H1 (cell line): Measurements from ENCODE around the gene TINAGL1. TPM values are rescaled to one million over a fixed set of nuclear protein-coding genes. Genes with fewer than 3 reads are reported as not detected.

Experiments used
- CTCF ChIA-PET: fragments of 300-600 bp; sonication (Branson Sonifier 250); formaldehyde crosslinking; loops from one replicate; lab custom pipeline; 2021; ENCODE audit not compliant: partially characterized antibody; lab: Charles Lee
- POLR2A ChIA-PET: fragments of 300-600 bp; sonication (Branson Sonifier 250); formaldehyde crosslinking; loops from one replicate; lab custom pipeline; 2021; ENCODE audit warnings: inconsistent platforms; ENCODE audit not compliant: partially characterized antibody; lab: Charles Lee
- DNase-seq, 2 experiments: peaks; one replicate each; pipeline versions ENCODE4 v3.0.0 to v3.0.0-alpha.2; 2010 to 2022; ENCODE audit warnings: low spot score in 2 of 2, low read depth in 1 of 2, mixed read lengths in 1 of 2
- FAIRE-seq: peaks from 2 replicates; lab custom pipeline; 2011; peaks lifted over from hg19 to GRCh38; lab: Jason Lieb, UNC
- H2AFZ ChIP-seq: 2 replicates; pipeline ENCODE4 v1.8.1; 2012; ENCODE audit warnings: low read length, inconsistent platforms
- H2AK5ac ChIP-seq: 2 replicates; pipeline ENCODE4 v1.6.1; 2013; ENCODE audit warnings: low read depth, low read length
- H2BK120ac ChIP-seq: replicated peaks from 2 replicates; pipeline ENCODE3; 2013; ENCODE audit warnings: low read depth, low read length, inconsistent platforms
- H2BK12ac ChIP-seq: 2 replicates; pipeline ENCODE4 v1.6.1; 2013; ENCODE audit warnings: low read depth, low read length
- H2BK15ac ChIP-seq: 2 replicates; pipeline ENCODE4 v1.6.1; 2013; ENCODE audit warnings: low read length
- H2BK20ac ChIP-seq: 2 replicates; pipeline ENCODE4 v1.6.1; 2013; ENCODE audit warnings: low read length
- H2BK5ac ChIP-seq: 2 replicates; pipeline ENCODE4 v1.6.1; 2013; ENCODE audit warnings: low read depth, low read length
- H3K14ac ChIP-seq: 2 replicates; pipeline ENCODE4 v1.6.1; 2013; ENCODE audit warnings: inconsistent platforms; ENCODE audit not compliant: insufficient read length
- H3K18ac ChIP-seq: 2 replicates; pipeline ENCODE4 v1.6.1; 2013; ENCODE audit warnings: low read length; ENCODE audit errors: extremely low read depth
- H3K23ac ChIP-seq: 2 replicates; pipeline ENCODE4 v1.6.1; 2013; ENCODE audit warnings: inconsistent platforms; ENCODE audit not compliant: insufficient read length
- H3K23me2 ChIP-seq: 2 replicates; pipeline ENCODE4 v1.6.1; 2013; ENCODE audit warnings: low read depth, low read length
- H3K27ac ChIP-seq: 2 replicates; pipeline ENCODE4 v1.6.1; 2011; ENCODE audit warnings: low read depth, low read length, inconsistent platforms
- H3K27me3 ChIP-seq, 4 experiments: replicated peaks in 1 of 4; 1 replicate in 1 of 4; 2 replicates in 3 of 4; pipeline versions ENCODE4 v1.6.1 to v1.8.1; 2011 to 2013; ENCODE audit warnings: low read length in 3 of 4, mild to moderate bottlenecking in 3 of 4, inconsistent platforms in 2 of 4, mixed read lengths in 2 of 4, moderate library complexity in 1 of 4; ENCODE audit not compliant: control insufficient read depth in 3 of 4, insufficient read depth in 3 of 4; ENCODE audit errors: extremely low read depth in 1 of 4
- H3K36me3 ChIP-seq, 4 experiments: 2 replicates each; pipeline versions ENCODE4 v1.6.1 to v1.8.1; 2011 to 2013; ENCODE audit warnings: mild to moderate bottlenecking in 4 of 4, low read length in 3 of 4, moderate library complexity in 2 of 4, control low read depth in 1 of 4, inconsistent platforms in 1 of 4; ENCODE audit not compliant: insufficient read depth in 4 of 4, control insufficient read depth in 2 of 4
- H3K4ac ChIP-seq: replicated peaks from 2 replicates; pipeline ENCODE3; 2013; ENCODE audit warnings: low read length, low read depth, mixed read lengths, inconsistent platforms; ENCODE audit not compliant: insufficient read length
- H3K4me1 ChIP-seq, 4 experiments: replicated peaks in 1 of 4; 1 replicate in 1 of 4; 2 replicates in 3 of 4; pipeline versions ENCODE4 v1.6.1 to v1.8.1; 2011 to 2013; ENCODE audit warnings: low read length in 3 of 4, inconsistent platforms in 2 of 4, mixed read lengths in 1 of 4; ENCODE audit not compliant: insufficient read depth in 4 of 4, control insufficient read depth in 3 of 4
- H3K4me2 ChIP-seq, 2 experiments: 2 replicates each; pipeline versions ENCODE4 v1.6.1 to v1.8.1; 2011 to 2013; ENCODE audit warnings: low read depth in 2 of 2, low read length in 2 of 2, control low read depth in 1 of 2, inconsistent platforms in 1 of 2, mild to moderate bottlenecking in 1 of 2; ENCODE audit not compliant: insufficient read depth in 1 of 2
- H3K4me3 ChIP-seq, 4 experiments: fragments of 200-600, 300-600 bp in 1 of 4; sonication (generic), shearing (Covaris generic), sonication (Bioruptor Twin) in 1 of 4; 2 replicates each; pipeline versions ENCODE4 v1.5.1 to v1.8.1; 2011 to 2016; ENCODE audit warnings: low read length in 4 of 4, low read depth in 3 of 4, control low read depth in 2 of 4, inconsistent platforms in 2 of 4, mild to moderate bottlenecking in 2 of 4, mixed read lengths in 1 of 4, moderate library complexity in 1 of 4; ENCODE audit not compliant: insufficient read depth in 2 of 4; ENCODE audit errors: extremely low read depth in 1 of 4
- H3K56ac ChIP-seq: replicated peaks from 2 replicates; pipeline ENCODE3; 2013; ENCODE audit warnings: low read depth, mild to moderate bottlenecking, mixed read lengths, low read length, inconsistent platforms; ENCODE audit not compliant: insufficient read length
- H3K79me1 ChIP-seq: 2 replicates; pipeline ENCODE4 v1.6.1; 2013; ENCODE audit warnings: low read depth, low read length, control low read depth
- H3K79me2 ChIP-seq, 2 experiments: 2 replicates each; pipeline versions ENCODE4 v1.6.1 to v1.8.1; 2012 to 2013; ENCODE audit warnings: low read length in 2 of 2, mild to moderate bottlenecking in 2 of 2, inconsistent platforms in 1 of 2; ENCODE audit not compliant: insufficient read depth in 2 of 2, control insufficient read depth in 1 of 2
- H3K9ac ChIP-seq, 4 experiments: replicated peaks in 1 of 4; 1 replicate in 1 of 4; 2 replicates in 3 of 4; pipeline versions ENCODE4 v1.6.1 to v1.8.1; 2011 to 2013; ENCODE audit warnings: low read depth in 3 of 4, low read length in 3 of 4, control low read depth in 2 of 4, mild to moderate bottlenecking in 2 of 4, moderate library complexity in 2 of 4, inconsistent platforms in 1 of 4; ENCODE audit errors: extremely low read depth in 1 of 4
- H3K9me3 ChIP-seq, 2 experiments: 2 replicates each; pipeline versions ENCODE4 v1.6.1 to v1.8.1; 2012 to 2013; ENCODE audit warnings: mild to moderate bottlenecking in 2 of 2, moderate library complexity in 2 of 2, control low read depth in 1 of 2, inconsistent platforms in 1 of 2, low read depth in 1 of 2, low read length in 1 of 2, mixed read lengths in 1 of 2; ENCODE audit not compliant: insufficient read depth in 2 of 2
- H4K20me1 ChIP-seq, 2 experiments: replicated peaks in 1 of 2; 2 replicates each; pipeline versions ENCODE3 to v1.8.1; 2011 to 2013; ENCODE audit warnings: inconsistent platforms in 2 of 2, low read length in 2 of 2, mild to moderate bottlenecking in 1 of 2; ENCODE audit not compliant: insufficient read depth in 2 of 2, control insufficient read depth in 1 of 2
- H4K5ac ChIP-seq: 2 replicates; pipeline ENCODE4 v1.6.1; 2013; ENCODE audit warnings: low read length, low read depth, mixed read lengths, inconsistent platforms; ENCODE audit not compliant: insufficient read length
- H4K8ac ChIP-seq: 2 replicates; pipeline ENCODE4 v1.8.0; 2013; ENCODE audit warnings: mild to moderate bottlenecking, moderate library complexity, low read length, inconsistent platforms; ENCODE audit not compliant: insufficient read depth; ENCODE audit errors: extremely low read depth
- H4K91ac ChIP-seq: replicated peaks from 2 replicates; pipeline ENCODE3; 2013; ENCODE audit warnings: low read length, mixed read lengths, inconsistent platforms; ENCODE audit not compliant: insufficient read length
- ASH2L ChIP-seq: fragments of 200-600, 300-600 bp; sonication (generic); IDR thresholded peaks from one replicate; pipeline ENCODE4 v1.7.1; 2017; ENCODE audit warnings: low read length
- CEBPB ChIP-seq: IDR thresholded peaks from 2 replicates; pipeline ENCODE4 v1.6.1; 2012; ENCODE audit warnings: low read depth, low read length
- CHD1 ChIP-seq: IDR thresholded peaks from 2 replicates; pipeline ENCODE4 v1.6.1; 2012; ENCODE audit warnings: low read depth, low read length, improper control_type of control experiment
- CREB1 ChIP-seq: IDR thresholded peaks from 2 replicates; pipeline ENCODE4 v1.6.1; 2012; ENCODE audit warnings: inconsistent platforms
- CTBP2 ChIP-seq: IDR thresholded peaks from 2 replicates; pipeline ENCODE4 v1.7.0; 2011; ENCODE audit warnings: borderline replicate concordance, mild to moderate bottlenecking, moderate library complexity, mixed read lengths, low read length; ENCODE audit not compliant: insufficient read depth, insufficient read length
- EZH2 ChIP-seq: fragments of 200-600 bp; sonication (generic); IDR thresholded peaks from 2 replicates; pipeline ENCODE4 v1.7.1; 2012; ENCODE audit warnings: low read depth, mild to moderate bottlenecking, moderate library complexity, low read length, inconsistent platforms; ENCODE audit not compliant: severe bottlenecking
- JUN ChIP-seq: IDR thresholded peaks from 2 replicates; pipeline ENCODE4 v1.6.1; 2011; ENCODE audit warnings: low read depth, mild to moderate bottlenecking, improper control_type of control experiment, low read length
- NANOG ChIP-seq: IDR thresholded peaks from 2 replicates; pipeline ENCODE4 v1.6.1; 2011; ENCODE audit warnings: low read length, low read depth, mild to moderate bottlenecking, inconsistent platforms; ENCODE audit not compliant: insufficient read depth, poor library complexity, severe bottlenecking
- POU5F1 ChIP-seq: IDR thresholded peaks from 2 replicates; pipeline ENCODE4 v1.6.1; 2011; ENCODE audit warnings: low read depth, mild to moderate bottlenecking, low read length, moderate library complexity
- SIX5 ChIP-seq: IDR thresholded peaks from 2 replicates; pipeline ENCODE4 v1.6.1; 2011; ENCODE audit warnings: mild to moderate bottlenecking, low read depth, low read length
- SP1 ChIP-seq: IDR thresholded peaks from 2 replicates; pipeline ENCODE4 v1.6.1; 2011; ENCODE audit warnings: low read depth, low read length
- SP2 ChIP-seq: IDR thresholded peaks from 2 replicates; pipeline ENCODE4 v1.6.1; 2012; ENCODE audit warnings: mild to moderate bottlenecking, low read length, inconsistent platforms
- SRF ChIP-seq: IDR thresholded peaks from 2 replicates; pipeline ENCODE4 v1.6.1; 2011; ENCODE audit warnings: mild to moderate bottlenecking, low read depth, low read length, moderate library complexity
- TAF7 ChIP-seq: optimal IDR thresholded peaks from 2 replicates; pipeline ENCODE3; 2011; ENCODE audit warnings: low read depth, mild to moderate bottlenecking, inconsistent platforms, low read length, moderate library complexity, borderline replicate concordance
- TEAD4 ChIP-seq: IDR thresholded peaks from 2 replicates; pipeline ENCODE4 v1.6.1; 2012; ENCODE audit warnings: low read depth, low read length, inconsistent platforms, mixed read lengths
- WGBS, 2 experiments: shearing (Covaris generic) in 1 of 2; methylation state at CpG; one replicate each; pipeline versions ENCODE4 v1.1.6 to v1.1.7; 2013 to 2015; ENCODE audit warnings: low lambda C conversion rate in 2 of 2, mixed read lengths in 2 of 2, inconsistent platforms in 1 of 2, low coverage in 1 of 2, missing lambda C conversion rate in 1 of 2; ENCODE audit not compliant: insufficient replicate concordance in 2 of 2, insufficient coverage in 1 of 2, insufficient read length in 1 of 2; ENCODE audit errors: extremely low coverage in 1 of 2, missing lambda C conversion rate in 1 of 2; 5-methylcytosine and 5-hydroxymethylcytosine counted together
- polyA plus RNA-seq, 7 experiments: library from polyadenylated mRNA; depleted of rRNA in 3 of 7; stranded (reverse) in 5 of 7; unstranded in 2 of 7; fragments of >200 nt in 5 of 7; fragments of 200-250 nt in 2 of 7; gene quantifications; 1 replicate in 5 of 7; 2 replicates in 1 of 7; 4 replicates in 1 of 7; pipeline versions ENCODE4 v1.2.1 to v1.2.3, GENCODE V29; 2011 to 2013; ENCODE audit warnings: missing spikeins in 2 of 7, mixed read lengths in 2 of 7
- total RNA-seq: library from RNA; stranded (reverse); fragmentation: NEBNext Ultra II Directional; extraction: Animal tissue kit (Norgen Biotek cat#: 25700); gene quantifications from 2 replicates; pipeline ENCODE4 v1.2.1, GENCODE V29; 2021

The TINAGL1 gene
- total and polyA plus RNA-seq, 2 of the 8 experiments (the other 6 are each of a cell fraction or from before 2014, with no cell fraction given), result 11.2 to 21.7 TPM

DNA sequence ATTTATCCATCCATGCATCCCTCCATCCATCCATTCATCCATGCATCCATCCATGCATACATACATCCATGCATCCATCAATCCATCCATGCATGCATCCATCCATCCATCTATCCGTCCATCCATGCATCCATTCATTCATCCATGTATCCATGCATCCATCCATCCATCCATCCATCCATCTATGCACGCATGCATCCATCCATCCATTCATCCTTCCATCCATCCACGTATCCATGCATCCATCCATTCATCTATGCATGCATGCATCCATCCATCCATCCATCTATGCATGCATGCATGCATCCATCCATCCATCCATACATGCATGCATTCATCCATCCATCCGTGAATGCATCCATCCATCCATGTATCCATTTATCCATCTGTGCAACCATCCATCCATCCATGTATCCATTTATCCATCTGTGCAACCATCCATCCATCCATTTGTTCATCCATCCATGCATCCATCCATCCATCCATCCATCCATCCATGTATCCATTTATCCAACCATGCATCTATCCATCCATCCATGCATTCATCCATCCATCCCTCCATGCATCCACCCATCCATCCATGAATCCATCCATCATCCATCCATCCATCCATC, 30.3 kb upstream of the TINAGL1 start:
- no peak overlapping the region for H3K4me2 ChIP-seq
- H2BK120ac ChIP-seq, result no peak overlapping the region
- H4K8ac ChIP-seq, result no peak overlapping the region
- peaks cover 0 to 9% of the 10 kb centered on the region in 2 experiments; a peak in 1 of 4 replicates for H3K9me3 ChIP-seq
- no peak overlapping the region for H3K14ac ChIP-seq
- H3K36me3 ChIP-seq, result no peaks in the 10 kb centered on the region
- no peak overlapping the region for H3K18ac ChIP-seq
- no peak overlapping the region for H2BK15ac ChIP-seq
- H2AK5ac ChIP-seq, result no peak overlapping the region
- CTCF ChIA-PET, result interaction anchor here (5.4 kb wide), 1 partner anchor 122 kb away, joined by 84 read pairs; no protein-coding TSS in a partner anchor
- H3K27me3 ChIP-seq, result no peaks in the 10 kb centered on the region
- H3K79me2 ChIP-seq, result no peaks in the 10 kb centered on the region
- H2BK20ac ChIP-seq, result no peak overlapping the region
- no peak overlapping the region for H3K9ac ChIP-seq
- peaks cover 0 to 2% of the 10 kb centered on the region in 2 experiments for H4K20me1 ChIP-seq
- POLR2A ChIA-PET, result no interaction called here
- H3K4me3 ChIP-seq, result no peak overlapping the region
- no peak overlapping the region for H2AFZ ChIP-seq
- no peak overlapping the region for H3K56ac ChIP-seq
- no peak overlapping the region for H3K23ac ChIP-seq
- peaks cover 16% of the 10 kb centered on the region for H3K23me2 ChIP-seq
- H2BK5ac ChIP-seq, result no peak overlapping the region
- no peak overlapping the region for H3K27ac ChIP-seq
- no peak overlapping the region for H2BK12ac ChIP-seq
- FAIRE-seq (no peak), DNase-seq (no peak)
- no peaks in the 10 kb centered on the region for H3K79me1 ChIP-seq
- H4K5ac ChIP-seq, result no peak overlapping the region
- H3K4ac ChIP-seq, result no peak overlapping the region
- 86% methylated on average over 4 of the region's 4 CpGs; no CpG with 5 or more reads in 1 of the 2 experiments for WGBS, 2 experiments
- no peak overlapping the region for H4K91ac ChIP-seq
- peaks cover 0 to 11% (median 5%) of the 10 kb centered on the region in 4 experiments; a peak in 5 of 7 replicates for H3K4me1 ChIP-seq
- TF ChIP-seq SIX5 (no peak), TEAD4 (no peak), JUN (no peak), CHD1 (no peak), CEBPB (no peak), SRF (no peak), TAF7 (no peak), SP1 (no peak), EZH2 (no peak), POU5F1 (no peak), NANOG (no peak), SP2 (no peak), ASH2L (no peak), CREB1 (no peak), CTBP2 (no peak)
